GM12878 (cell line): ENCODE measurements around the gene SNAPC4. TPM values are rescaled to one million over a fixed set of nuclear protein-coding genes. Genes with fewer than 3 reads are reported as not detected.

Source experiments
- BCL11A ChIP-seq: IDR thresholded peaks from 2 replicates; pipeline ENCODE4 v1.6.1; 2011; ENCODE audit warnings: low read depth, low read length
- BCLAF1 ChIP-seq: fragments of 450-650 bp; IDR thresholded peaks from 2 replicates; pipeline ENCODE4 v1.6.1; 2017; ENCODE audit warnings: antibody characterized with exemption, mild to moderate bottlenecking, moderate library complexity
- CBX3 ChIP-seq: fragments of 200-600 bp; sonication (generic); IDR thresholded peaks from 2 replicates; pipeline ENCODE4 v1.6.1; 2016; ENCODE audit warnings: low read depth, borderline replicate concordance
- CBX5 ChIP-seq: sonication (generic); IDR thresholded peaks from 2 replicates; pipeline ENCODE4 v1.6.1; 2016; ENCODE audit warnings: low read depth, moderate library complexity, mild to moderate bottlenecking, inconsistent platforms
- CREM ChIP-seq: IDR thresholded peaks from 2 replicates; pipeline ENCODE4 v1.6.1; 2014; ENCODE audit warnings: antibody characterized with exemption, low read depth
- CTCF ChIP-seq, 3 experiments: IDR thresholded peaks in 2 of 3; conservative IDR thresholded peaks in 1 of 3; 2 replicates each; pipeline ENCODE4 v1.5.1; 2011; ENCODE audit warnings: low read depth in 3 of 3, low read length in 3 of 3, mild to moderate bottlenecking in 3 of 3, control low read depth in 2 of 3, moderate library complexity in 2 of 3, inconsistent platforms in 1 of 3, mixed read lengths in 1 of 3; ENCODE audit not compliant: control insufficient read depth in 2 of 3, insufficient read depth in 1 of 3; ENCODE audit errors: extremely low read depth in 1 of 3
- HCFC1 ChIP-seq: fragments of 150-350 bp; IDR thresholded peaks from 2 replicates; pipeline ENCODE4 v1.6.1; 2014; ENCODE audit warnings: low read length
- HDAC2 ChIP-seq: fragments of 200-600 bp; sonication (generic); IDR thresholded peaks from 2 replicates; pipeline ENCODE4 v1.6.1; 2017
- IKZF1 ChIP-seq: fragments of 450-650 bp; conservative IDR thresholded peaks from 2 replicates; pipeline ENCODE4 v1.6.1; 2017; ENCODE audit warnings: antibody characterized with exemption, mild to moderate bottlenecking
- NBN ChIP-seq: fragments of 450-650 bp; IDR thresholded peaks from 2 replicates; pipeline ENCODE4 v1.6.1; 2016
- POLR2A ChIP-seq: IDR thresholded peaks from 2 replicates; pipeline ENCODE4 v1.6.1; 2011; ENCODE audit warnings: low read depth, mild to moderate bottlenecking, low read length
- POLR2AphosphoS2 ChIP-seq: IDR thresholded peaks from 2 replicates; pipeline ENCODE4 v1.6.1; 2011; ENCODE audit warnings: low read depth, mild to moderate bottlenecking, low read length, improper control_type of control experiment, moderate library complexity
- RBBP5 ChIP-seq: fragments of 200-600 bp; sonication (generic); conservative IDR thresholded peaks from 2 replicates; pipeline ENCODE4 v1.6.1; 2016
- RCOR1 ChIP-seq: conservative IDR thresholded peaks from 2 replicates; pipeline ENCODE4 v1.6.1; 2012; ENCODE audit warnings: low read depth, low read length, improper control_type of control experiment
- RFX5 ChIP-seq: IDR thresholded peaks from 2 replicates; pipeline ENCODE4 v1.6.1; 2011; ENCODE audit warnings: low read depth, low read length, improper control_type of control experiment
- SREBF2 ChIP-seq: IDR thresholded peaks from 2 replicates; pipeline ENCODE4 v1.6.1; 2012; ENCODE audit warnings: mild to moderate bottlenecking, low read length
- USF2 ChIP-seq: IDR thresholded peaks from 2 replicates; pipeline ENCODE4 v1.6.1; 2011; ENCODE audit warnings: low read depth, low read length, improper control_type of control experiment, borderline replicate concordance
- ZBTB11 ChIP-seq: fragments of 450-650 bp; formaldehyde crosslinking; IDR thresholded peaks from 2 replicates; pipeline ENCODE4 v1.5.0; 2022; ENCODE audit warnings: mild to moderate bottlenecking, missing genetic modification characterization
- ZNF274 ChIP-seq: IDR thresholded peaks from one replicate; pipeline ENCODE4 v1.8.0; 2011; ENCODE audit not compliant: insufficient read length, insufficient read depth
- polyA plus RNA-seq, 11 experiments: library from polyadenylated mRNA; depleted of rRNA in 4 of 11; unstranded in 6 of 11; stranded (reverse) in 5 of 11; fragments of >200 nt; fragmentation: Nextera tagmentation in 4 of 11; fragmentation: Illumina TruSeq in 1 of 11; extraction: Ambion mirVana in 4 of 11; extraction: Trizol in 1 of 11; gene quantifications; 1 replicate in 1 of 11; 2 replicates in 10 of 11; pipeline versions ENCODE4 v1.2.1 to v1.2.3, GENCODE V29; 2011 to 2016; ENCODE audit warnings: inconsistent platforms in 2 of 11, missing spikeins in 2 of 11, low read depth in 1 of 11
- total RNA-seq, 4 experiments: library from RNA; depleted of rRNA in 3 of 4; stranded (reverse); fragments of >200 nt in 3 of 4; fragmentation: Illumina TruSeq in 1 of 4; extraction: Trizol in 1 of 4; gene quantifications; 2 replicates each; pipeline versions ENCODE4 v1.2.1 to v1.2.3, GENCODE V29; 2013 to 2021

SNAPC4 gene
- total and polyA plus RNA-seq, 10 of the 15 experiments (the other 5 are each of a cell fraction or from before 2014, with no cell fraction given): 0.42 to 19.8 (median 7.0) TPM

GRCh38 chr9:136403915-136404800, 4.2 kb upstream of the SNAPC4 start (continued):
- no peak for TF ChIP-seq ZBTB11 (CRISPR knock-in tag)
- no peak for TF ChIP-seq RBBP5
- no peak for TF ChIP-seq NBN
- TF ChIP-seq ZNF274: no peak
- TF ChIP-seq HCFC1: no peak
- TF ChIP-seq IKZF1: peak; percentile 60; the same call in 1 of the 2 replicates
- peak; percentile 69 for TF ChIP-seq CREM
- TF ChIP-seq POLR2A: peak; percentile 23; the same call in 1 of the 2 replicates
- TF ChIP-seq CBX3: no peak
- no peak for TF ChIP-seq SREBF2
- no peak for TF ChIP-seq CBX5
- TF ChIP-seq RFX5: no peak
- TF ChIP-seq RCOR1: no peak
- no peak for TF ChIP-seq USF2
- no peak for TF ChIP-seq HDAC2
- TF ChIP-seq BCLAF1: no peak
- no peak for TF ChIP-seq POLR2AphosphoS2
- no peak for TF ChIP-seq BCL11A
- no peak for TF ChIP-seq CTCF (IDR thresholded peaks at IDR 0.05 in 2 of 3, conservative IDR thresholded peaks at IDR 0.05 in 1 of 3; ENCODE audit: control insufficient read depth in 2 of 3, extremely low read depth in 1 of 3, insufficient read depth in 1 of 3, low read depth in 3 of 3, low read length in 3 of 3)
